Right atrium auricular region (tissue), 2 donors: ENCODE results near the gene KCP. TPM values are rescaled to one million over a fixed set of nuclear protein-coding genes. Genes with fewer than 3 reads are reported as not detected.
A peak's percentile ranks its signal among the peaks of the same experiment; 100 is the strongest.

Experiments used
- DNase-seq: peaks from one replicate; pipeline ENCODE4 v3.0.0-alpha.2; 2019; ENCODE audit warnings: low spot score
- H3K27ac ChIP-seq, 2 donors: fragments of 200-600 bp; sonication (generic); 1 replicate in 1 of 2; 2 replicates in 1 of 2; pipeline ENCODE4 v1.5.1; 2016 to 2019
- H3K27me3 ChIP-seq, 2 donors: fragments of 200-600 bp; sonication (generic); one replicate each; pipeline versions ENCODE4 v1.5.1 to v1.6.0; 2017 to 2019
- H3K36me3 ChIP-seq: fragments of 200-600 bp; sonication (generic); one replicate; pipeline ENCODE4 v1.5.1; 2016
- H3K4me1 ChIP-seq, 2 donors: fragments of 200-600 bp; sonication (generic); one replicate each; pipeline versions ENCODE4 v1.5.1 to v1.6.0; 2017 to 2019
- H3K4me3 ChIP-seq, 2 donors: fragments of 200-600 bp; sonication (generic); 1 replicate in 1 of 2; 2 replicates in 1 of 2; pipeline ENCODE4 v1.5.1; 2017 to 2019; ENCODE audit warnings: mild to moderate bottlenecking in 1 of 2, moderate library complexity in 1 of 2
- H3K9me3 ChIP-seq, 2 donors: fragments of 200-600 bp; sonication (generic); one replicate each; pipeline ENCODE4 v1.5.1; 2019
- CTCF ChIP-seq, 2 donors: fragments of 200-600 bp; sonication (generic); IDR thresholded peaks; one replicate each; pipeline ENCODE4 v1.5.1; 2019; ENCODE audit warnings: antibody characterized with exemption in 2 of 2
- total RNA-seq, 2 donors: library from RNA; depleted of rRNA; stranded (reverse); fragments of >200 nt; gene quantifications; one replicate each; pipeline ENCODE4 v1.1.0, GENCODE V29; 2016

KCP gene
- total RNA-seq, 2 donors from 2014 or later, result not detected

- no peak for DNase-seq
- no peak for TF ChIP-seq CTCF (IDR thresholded peaks at IDR 0.05)
- Histone ChIP-seq H3K9me3 (no peaks in the 10 kb centered on the region), H3K27ac (peak overlapping the region; percentile 93 to 99), H3K27me3 (no peaks in the 10 kb centered on the region), H3K4me3 (peak overlapping the region; percentile 62 to 77), H3K4me1 (peaks cover 0 to 79% of the 10 kb centered on the region in 2 donors), H3K36me3 (peaks cover 18% of the 10 kb centered on the region)
Observed at GRCh38 chr7:128831178-128831993, 79.1 kb downstream of the KCP start.

GRCh38 chr7:128830231-128831177, 80.0 kb downstream of the KCP start, which contains the start of gene FLNC:
TSS of gene FLNC (plus strand) at chr7:128830406. CDS start at chr7:128830638, 232 bp downstream.
- TF ChIP-seq CTCF (IDR thresholded peaks at IDR 0.05), result no peak
- no peaks in the 10 kb centered on the region for H3K9me3 ChIP-seq
- H3K4me3 ChIP-seq, result peak within 1 kb of the TSS; percentile 62 to 77
- H3K27me3 ChIP-seq, result no peaks in the 10 kb centered on the region
- no peak for DNase-seq
- H3K27ac ChIP-seq, result peak within 1 kb of the TSS; percentile 93 to 99
- H3K4me1 ChIP-seq, result peaks cover 0 to 70% of the 10 kb centered on the region in 2 donors
- peaks cover 10% of the 10 kb centered on the region for H3K36me3 ChIP-seq

GRCh38 chr7:128829391-128830166, 80.9 kb downstream of the KCP start:
- Histone ChIP-seq H3K4me1 (peaks cover 0 to 67% of the 10 kb centered on the region in 2 donors), H3K4me3 (peak overlapping the region; percentile 62 to 77), H3K27me3 (no peaks in the 10 kb centered on the region), H3K36me3 (peaks cover 1% of the 10 kb centered on the region), H3K9me3 (no peaks in the 10 kb centered on the region), H3K27ac (peak overlapping the region; percentile 93 to 99)
- TF ChIP-seq CTCF (IDR thresholded peaks at IDR 0.05), result no peak
- no peak for DNase-seq

GRCh38 chr7:128827971-128828711, 82.4 kb downstream of the KCP start:
- no peak for TF ChIP-seq CTCF (IDR thresholded peaks at IDR 0.05)
- Histone ChIP-seq H3K27ac (peak overlapping the region; percentile 93 to 99), H3K4me1 (peaks cover 0 to 54% of the 10 kb centered on the region in 2 donors), H3K27me3 (no peaks in the 10 kb centered on the region), H3K4me3 (peak overlapping the region in 1 of 2 donors; percentile 4), H3K36me3 (no peaks in the 10 kb centered on the region), H3K9me3 (no peaks in the 10 kb centered on the region)
- DNase-seq, result no peak
